22Rv1 (cell line): ENCODE results near the gene NAA80.

ENCODE experiments used
- H3K27ac ChIP-seq: fragments of 450-650 bp; 2 replicates; pipeline ENCODE4 v1.5.1; 2017
- CTCF ChIP-seq: fragments of 450-650 bp; IDR thresholded peaks from 2 replicates; pipeline ENCODE4 v1.5.1; 2017; ENCODE audit warnings: mild to moderate bottlenecking
- ZFX ChIP-seq: fragments of 450-650 bp; IDR thresholded peaks from 2 replicates; pipeline ENCODE4 v1.6.1; 2017; ENCODE audit warnings: antibody characterized with exemption, borderline replicate concordance

Gene NAA80, protein sequence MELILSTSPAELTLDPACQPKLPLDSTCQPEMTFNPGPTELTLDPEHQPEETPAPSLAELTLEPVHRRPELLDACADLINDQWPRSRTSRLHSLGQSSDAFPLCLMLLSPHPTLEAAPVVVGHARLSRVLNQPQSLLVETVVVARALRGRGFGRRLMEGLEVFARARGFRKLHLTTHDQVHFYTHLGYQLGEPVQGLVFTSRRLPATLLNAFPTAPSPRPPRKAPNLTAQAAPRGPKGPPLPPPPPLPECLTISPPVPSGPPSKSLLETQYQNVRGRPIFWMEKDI

DNA sequence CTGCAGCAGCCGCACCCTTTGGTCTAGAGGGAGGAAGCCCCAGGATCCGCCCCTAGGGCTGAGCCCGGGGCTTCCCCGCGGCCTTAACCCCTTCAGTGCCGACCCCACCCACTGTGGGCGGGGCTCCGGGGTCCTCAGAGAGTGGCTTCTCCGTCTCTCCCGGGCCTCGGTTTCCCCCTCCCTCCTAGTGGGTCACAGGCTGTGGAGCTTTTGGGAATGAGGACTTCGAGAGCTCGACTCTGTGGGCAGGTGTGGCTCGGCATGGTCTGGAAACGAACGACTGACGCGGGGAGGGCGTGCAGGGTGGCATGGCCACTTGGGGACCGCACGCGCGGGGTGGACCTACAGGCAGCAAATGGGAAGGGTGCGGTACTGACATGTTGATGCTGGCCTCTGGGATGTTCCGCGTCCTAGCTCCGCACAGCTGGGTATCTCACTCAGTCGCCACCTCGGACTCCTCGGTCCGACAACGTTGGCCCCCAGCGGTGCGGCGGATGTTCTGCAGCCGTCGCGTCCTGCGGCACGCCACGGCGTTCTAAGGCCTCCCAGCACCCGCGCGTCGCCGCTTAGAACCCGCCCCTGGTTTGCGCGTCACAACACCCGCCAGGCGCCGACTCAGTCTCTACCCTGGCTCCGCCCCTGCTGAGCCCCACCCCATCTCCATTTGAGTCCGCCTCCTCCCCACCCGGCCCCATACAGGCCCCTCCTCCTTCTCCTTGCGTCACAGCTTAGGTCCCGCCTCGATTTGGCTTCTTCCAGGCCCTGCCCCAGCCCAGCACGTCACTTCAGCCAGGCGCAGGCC lies at the start of gene NAA80, which contains the start of gene HYAL3:
NAA80 (minus strand) TSS at position 570 of the 802 bp plus-strand sequence. CDS start 1,942 bp downstream, outside the sequence.
HYAL3 (minus strand) TSS at position 570 of the 802 bp plus-strand sequence. CDS start 3,803 bp downstream, outside the sequence.
- peak within 1 kb of the TSS; percentile 96 for H3K27ac ChIP-seq

GRCh38 chr3:50347187-50347813 lies 48.1 kb upstream of the NAA80 start:
- H3K27ac ChIP-seq: peak overlapping the region; percentile 26; the same call in 1 of the 2 replicates
- TF ChIP-seq ZFX (no peak), CTCF (peak; percentile 84)

More for the DNA sequence above, at the start of gene NAA80, which contains the start of gene HYAL3:
- peak; percentile 58 for TF ChIP-seq CTCF
- TF ChIP-seq ZFX: no peak

- peak within 1 kb of the TSS; percentile 74 for H3K27ac ChIP-seq
- TF ChIP-seq ZFX (no peak), CTCF (no peak)
These were observed 46.5 kb upstream of the NAA80 start, which contains the start of gene ZMYND10 for GRCh38 chr3:50345586-50346234. Gene ZMYND10 (minus strand): TSS chr3:50345732. CDS start chr3:50345579, 153 bp downstream.

DNA sequence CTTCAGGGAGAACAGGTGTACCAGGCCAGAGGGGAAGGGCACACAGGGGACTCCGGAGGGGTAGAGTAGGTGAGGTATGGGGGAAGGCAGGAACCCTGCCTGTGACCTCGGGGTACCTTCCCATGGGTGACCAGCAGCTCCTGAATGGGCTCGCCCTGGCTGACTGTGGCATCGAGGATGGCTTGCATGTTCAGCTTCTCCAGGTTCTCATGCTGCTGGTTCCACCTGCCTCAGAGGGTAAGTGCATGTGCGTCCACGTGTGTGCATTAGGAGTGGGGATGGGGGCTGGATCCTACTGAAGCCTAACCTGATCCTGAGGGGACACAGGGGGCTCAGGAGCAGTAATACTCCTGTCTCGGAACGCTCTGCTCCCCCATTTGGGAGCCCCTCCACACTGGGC lies 45.8 kb upstream of the NAA80 start:
- no peak for TF ChIP-seq ZFX
- H3K27ac ChIP-seq: no peak overlapping the region; the same call in 1 of the 2 replicates

- no peak overlapping the region for H3K27ac ChIP-seq
- TF ChIP-seq ZFX: no peak
- no peak for TF ChIP-seq CTCF
These were observed 43.8 kb upstream of the NAA80 start for GRCh38 chr3:50342813-50343633.

DNA sequence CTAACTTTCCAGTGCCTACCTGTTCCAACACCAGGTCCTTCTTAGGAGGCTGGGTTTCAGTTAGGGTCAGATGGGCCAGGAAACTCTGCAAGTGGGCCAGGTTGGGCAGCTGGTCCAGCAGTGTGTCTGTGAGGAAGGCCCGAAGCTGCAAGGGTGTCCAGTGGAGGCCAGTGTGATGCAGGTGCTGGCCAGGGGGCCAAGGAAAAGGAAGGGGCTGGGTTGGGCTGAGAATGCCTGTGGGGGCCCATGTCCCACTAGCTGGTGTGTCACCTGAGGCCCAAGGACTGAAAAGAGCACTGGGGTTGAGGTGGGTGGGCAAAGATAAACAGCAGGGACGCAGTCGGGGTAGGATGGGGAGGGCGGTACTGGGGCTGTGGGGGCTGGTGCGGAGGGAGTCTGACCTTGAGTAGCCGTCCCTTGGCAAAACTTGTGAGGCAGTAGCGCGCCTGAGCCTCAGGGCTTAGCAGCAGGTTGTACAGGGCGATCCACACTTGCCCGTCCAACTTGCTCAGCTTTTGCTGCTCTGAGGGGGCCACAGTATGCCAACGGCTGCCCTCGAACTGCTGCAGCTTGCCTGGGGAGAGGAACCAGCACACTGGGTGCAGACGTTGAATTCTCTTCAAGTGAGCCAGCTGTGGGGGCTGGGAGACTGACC lies 42.9 kb upstream of the NAA80 start:
- TF ChIP-seq CTCF (no peak), ZFX (no peak)
- H3K27ac ChIP-seq: no peak overlapping the region
